Liver (tissue), 9 donors: Measurements from ENCODE around the gene PRIM2. TPM values are rescaled to one million over a fixed set of nuclear protein-coding genes. Genes with fewer than 3 reads are reported as not detected.

Source experiments
- DNase-seq: peaks from one replicate; pipeline ENCODE4 v3.0.0-alpha.2; 2017; ENCODE audit warnings: low spot score
- H3K27ac ChIP-seq, 2 donors: one replicate each; pipeline ENCODE4 v1.7.0; 2013; ENCODE audit warnings: inconsistent platforms in 2 of 2, low read length in 2 of 2, control low read depth in 1 of 2, low read depth in 1 of 2, mild to moderate bottlenecking in 1 of 2
- H3K27me3 ChIP-seq, 4 donors: one replicate each; pipeline versions ENCODE4 v1.6.1 to v1.7.0; 2013; ENCODE audit warnings: low read length in 3 of 4, inconsistent platforms in 1 of 4, mild to moderate bottlenecking in 1 of 4, moderate library complexity in 1 of 4; ENCODE audit not compliant: control insufficient read depth in 4 of 4, insufficient read depth in 4 of 4
- H3K36me3 ChIP-seq, 4 donors: one replicate each; pipeline versions ENCODE4 v1.6.1 to v1.7.0; 2013; ENCODE audit warnings: low read length in 3 of 4, mild to moderate bottlenecking in 3 of 4, low read depth in 1 of 4, moderate library complexity in 1 of 4; ENCODE audit not compliant: control insufficient read depth in 4 of 4, insufficient read depth in 3 of 4
- H3K4me1 ChIP-seq, 4 donors: one replicate each; pipeline versions ENCODE4 v1.6.1 to v1.7.0; 2013; ENCODE audit warnings: low read length in 3 of 4, mild to moderate bottlenecking in 3 of 4, moderate library complexity in 1 of 4; ENCODE audit not compliant: control insufficient read depth in 4 of 4, insufficient read depth in 4 of 4
- H3K4me3 ChIP-seq, 3 donors: one replicate each; pipeline versions ENCODE4 v1.6.1 to v1.7.0; 2013; ENCODE audit warnings: low read length in 3 of 3, control low read depth in 1 of 3, low read depth in 1 of 3, mild to moderate bottlenecking in 1 of 3
- H3K9ac ChIP-seq, 2 donors: one replicate each; pipeline ENCODE4 v1.7.0; 2013; ENCODE audit warnings: low read length in 2 of 2, mild to moderate bottlenecking in 2 of 2, moderate library complexity in 2 of 2, control low read depth in 1 of 2, low read depth in 1 of 2
- H3K9me3 ChIP-seq, 4 donors: one replicate each; pipeline versions ENCODE4 v1.6.1 to v1.7.0; 2013; ENCODE audit warnings: low read length in 3 of 4; ENCODE audit not compliant: control insufficient read depth in 4 of 4
- ATF3 ChIP-seq: IDR thresholded peaks from 2 replicates; pipeline ENCODE4 v1.6.1; 2016; ENCODE audit warnings: antibody characterized with exemption
- EGR1 ChIP-seq, 2 donors: IDR thresholded peaks; 2 replicates each; pipeline ENCODE4 v1.6.1; 2016 to 2018; ENCODE audit warnings: antibody characterized with exemption in 2 of 2, low read depth in 2 of 2
- FOXA1 ChIP-seq: IDR thresholded peaks from 2 replicates; pipeline ENCODE4 v1.6.1; 2016; ENCODE audit warnings: antibody characterized with exemption
- GABPA ChIP-seq, 2 donors: IDR thresholded peaks in 1 of 2; conservative IDR thresholded peaks in 1 of 2; 2 replicates each; pipeline ENCODE4 v1.6.1; 2016; ENCODE audit warnings: antibody characterized with exemption in 2 of 2, mild to moderate bottlenecking in 1 of 2, moderate library complexity in 1 of 2
- HNF4A ChIP-seq, 2 donors: conservative IDR thresholded peaks; 2 replicates each; pipeline ENCODE4 v1.6.1; 2016; ENCODE audit warnings: antibody characterized with exemption in 2 of 2, mild to moderate bottlenecking in 2 of 2
- HNF4G ChIP-seq: IDR thresholded peaks from 2 replicates; pipeline ENCODE4 v1.6.1; 2016; ENCODE audit warnings: antibody characterized with exemption
- JUND ChIP-seq, 2 donors: IDR thresholded peaks; 2 replicates each; pipeline ENCODE4 v1.6.1; 2016; ENCODE audit warnings: antibody characterized with exemption in 2 of 2
- MAX ChIP-seq: IDR thresholded peaks from 2 replicates; pipeline ENCODE4 v1.6.1; 2016; ENCODE audit warnings: antibody characterized with exemption
- NR2F2 ChIP-seq: IDR thresholded peaks from 2 replicates; pipeline ENCODE4 v1.6.1; 2016; ENCODE audit warnings: antibody characterized with exemption
- RAD21 ChIP-seq, 2 donors: IDR thresholded peaks; 2 replicates each; pipeline ENCODE4 v1.6.1; 2016; ENCODE audit warnings: antibody characterized with exemption in 2 of 2, mild to moderate bottlenecking in 2 of 2
- RXRA ChIP-seq, 2 donors: IDR thresholded peaks; 2 replicates each; pipeline ENCODE4 v1.6.1; 2017 to 2018; ENCODE audit warnings: antibody characterized with exemption in 2 of 2, mild to moderate bottlenecking in 1 of 2
- SP1 ChIP-seq: IDR thresholded peaks from 2 replicates; pipeline ENCODE4 v1.6.1; 2018; ENCODE audit warnings: antibody characterized with exemption, mild to moderate bottlenecking
- TAF1 ChIP-seq: conservative IDR thresholded peaks from 2 replicates; pipeline ENCODE4 v1.6.1; 2016; ENCODE audit warnings: antibody characterized with exemption, mild to moderate bottlenecking
- YY1 ChIP-seq: IDR thresholded peaks from 2 replicates; pipeline ENCODE4 v1.6.1; 2016; ENCODE audit warnings: antibody characterized with exemption, mild to moderate bottlenecking
- ZBTB33 ChIP-seq: IDR thresholded peaks from 2 replicates; pipeline ENCODE4 v1.6.1; 2016; ENCODE audit warnings: antibody characterized with exemption
- WGBS: extraction: QIAGEN DNeasy Blood & Tissue Kit; methylation state at CpG from one replicate; pipeline ENCODE4 v1.1.7; 2013; 5-methylcytosine and 5-hydroxymethylcytosine counted together
- polyA plus RNA-seq, 2 donors: library from polyadenylated mRNA; stranded (reverse) in 1 of 2; unstranded in 1 of 2; fragments of 200-250 nt in 1 of 2; fragments of >200 nt in 1 of 2; fragmentation: Nextera tagmentation in 1 of 2; extraction: Ambion mirVana in 1 of 2; gene quantifications; one replicate each; pipeline versions ENCODE4 v1.2.1 to v1.2.3, GENCODE V29; 2013 to 2015
- total RNA-seq, 2 donors: library from RNA; depleted of rRNA; stranded (reverse); fragments of >200 nt; gene quantifications; one replicate each; pipeline ENCODE4 v1.2.3, GENCODE V29; 2014
- TF ChIP-seq, protein P1 (sequence below): IDR thresholded peaks from 2 replicates; pipeline ENCODE4 v1.6.1; 2016; ENCODE audit warnings: antibody characterized with exemption, mild to moderate bottlenecking
- TF ChIP-seq, protein P2 (sequence below): fragments of 150-350 bp; IDR thresholded peaks from 2 replicates; pipeline ENCODE4 v1.5.1; 2017; ENCODE audit warnings: improper control_type of control experiment, low read depth, low read length; ENCODE audit not compliant: missing input control
- donor health status: healthy.
- donor health status: healthy.
- donor health status: healthy.
- donor health status: healthy.
- donor health status: healthy.

The PRIM2 gene
- total and polyA plus RNA-seq, 4 donors = 1.6 to 13.0 (median 3.5) TPM

- no peak for DNase-seq
- H3K4me1 ChIP-seq = no peaks in the 10 kb centered on the region
- peaks cover 0 to 12% (median 6%) of the 10 kb centered on the region in 4 donors for H3K36me3 ChIP-seq
- no peak overlapping the region for H3K27ac ChIP-seq
- H3K27me3 ChIP-seq = no peaks in the 10 kb centered on the region
- H3K4me3 ChIP-seq = no peak overlapping the region
- 88% methylated on average over 2 of the region's 2 CpGs for WGBS
- TF ChIP-seq, protein P1, sequence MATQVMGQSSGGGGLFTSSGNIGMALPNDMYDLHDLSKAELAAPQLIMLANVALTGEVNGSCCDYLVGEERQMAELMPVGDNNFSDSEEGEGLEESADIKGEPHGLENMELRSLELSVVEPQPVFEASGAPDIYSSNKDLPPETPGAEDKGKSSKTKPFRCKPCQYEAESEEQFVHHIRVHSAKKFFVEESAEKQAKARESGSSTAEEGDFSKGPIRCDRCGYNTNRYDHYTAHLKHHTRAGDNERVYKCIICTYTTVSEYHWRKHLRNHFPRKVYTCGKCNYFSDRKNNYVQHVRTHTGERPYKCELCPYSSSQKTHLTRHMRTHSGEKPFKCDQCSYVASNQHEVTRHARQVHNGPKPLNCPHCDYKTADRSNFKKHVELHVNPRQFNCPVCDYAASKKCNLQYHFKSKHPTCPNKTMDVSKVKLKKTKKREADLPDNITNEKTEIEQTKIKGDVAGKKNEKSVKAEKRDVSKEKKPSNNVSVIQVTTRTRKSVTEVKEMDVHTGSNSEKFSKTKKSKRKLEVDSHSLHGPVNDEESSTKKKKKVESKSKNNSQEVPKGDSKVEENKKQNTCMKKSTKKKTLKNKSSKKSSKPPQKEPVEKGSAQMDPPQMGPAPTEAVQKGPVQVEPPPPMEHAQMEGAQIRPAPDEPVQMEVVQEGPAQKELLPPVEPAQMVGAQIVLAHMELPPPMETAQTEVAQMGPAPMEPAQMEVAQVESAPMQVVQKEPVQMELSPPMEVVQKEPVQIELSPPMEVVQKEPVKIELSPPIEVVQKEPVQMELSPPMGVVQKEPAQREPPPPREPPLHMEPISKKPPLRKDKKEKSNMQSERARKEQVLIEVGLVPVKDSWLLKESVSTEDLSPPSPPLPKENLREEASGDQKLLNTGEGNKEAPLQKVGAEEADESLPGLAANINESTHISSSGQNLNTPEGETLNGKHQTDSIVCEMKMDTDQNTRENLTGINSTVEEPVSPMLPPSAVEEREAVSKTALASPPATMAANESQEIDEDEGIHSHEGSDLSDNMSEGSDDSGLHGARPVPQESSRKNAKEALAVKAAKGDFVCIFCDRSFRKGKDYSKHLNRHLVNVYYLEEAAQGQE = no peak
- TF ChIP-seq RAD21 (IDR thresholded peaks at IDR 0.05) (no peak), ZBTB33 (no peak), EGR1 (IDR thresholded peaks at IDR 0.05; ENCODE audit: low read depth in 2 of 2) (no peak), GABPA (IDR thresholded peaks at IDR 0.05 in 1 of 2, conservative IDR thresholded peaks at IDR 0.05 in 1 of 2) (no peak), SP1 (no peak), TAF1 (no peak), JUND (IDR thresholded peaks at IDR 0.05) (no peak), RXRA (IDR thresholded peaks at IDR 0.05) (no peak), NR2F2 (no peak), HNF4G (no peak), MAX (no peak), ATF3 (no peak), FOXA1 (no peak), YY1 (no peak)
- TF ChIP-seq, protein P2, sequence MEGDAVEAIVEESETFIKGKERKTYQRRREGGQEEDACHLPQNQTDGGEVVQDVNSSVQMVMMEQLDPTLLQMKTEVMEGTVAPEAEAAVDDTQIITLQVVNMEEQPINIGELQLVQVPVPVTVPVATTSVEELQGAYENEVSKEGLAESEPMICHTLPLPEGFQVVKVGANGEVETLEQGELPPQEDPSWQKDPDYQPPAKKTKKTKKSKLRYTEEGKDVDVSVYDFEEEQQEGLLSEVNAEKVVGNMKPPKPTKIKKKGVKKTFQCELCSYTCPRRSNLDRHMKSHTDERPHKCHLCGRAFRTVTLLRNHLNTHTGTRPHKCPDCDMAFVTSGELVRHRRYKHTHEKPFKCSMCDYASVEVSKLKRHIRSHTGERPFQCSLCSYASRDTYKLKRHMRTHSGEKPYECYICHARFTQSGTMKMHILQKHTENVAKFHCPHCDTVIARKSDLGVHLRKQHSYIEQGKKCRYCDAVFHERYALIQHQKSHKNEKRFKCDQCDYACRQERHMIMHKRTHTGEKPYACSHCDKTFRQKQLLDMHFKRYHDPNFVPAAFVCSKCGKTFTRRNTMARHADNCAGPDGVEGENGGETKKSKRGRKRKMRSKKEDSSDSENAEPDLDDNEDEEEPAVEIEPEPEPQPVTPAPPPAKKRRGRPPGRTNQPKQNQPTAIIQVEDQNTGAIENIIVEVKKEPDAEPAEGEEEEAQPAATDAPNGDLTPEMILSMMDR = no peak
- no peak overlapping the region for H3K9ac ChIP-seq
- no peaks in the 10 kb centered on the region for H3K9me3 ChIP-seq
Measured at GRCh38 chr6:57327311-57327710, 9.9 kb downstream of the PRIM2 start.

DNA sequence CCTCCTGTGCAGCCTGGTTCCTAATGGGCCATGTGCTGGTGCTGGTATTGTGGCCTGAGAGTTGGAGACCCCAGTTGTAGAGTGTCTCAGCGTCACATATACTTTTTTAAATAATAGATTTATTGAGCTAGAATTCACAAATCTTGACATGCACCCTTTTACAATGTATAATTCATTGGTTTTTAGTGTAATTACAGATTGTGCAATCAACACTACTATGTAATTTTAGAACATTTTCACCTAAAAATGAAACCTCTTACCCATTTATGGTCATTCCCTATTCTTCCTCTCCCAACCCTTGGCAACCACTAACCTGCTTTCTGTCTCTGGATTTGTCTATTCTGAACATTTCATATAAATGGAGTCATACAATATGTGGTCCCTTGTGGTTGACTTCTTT lies 10.6 kb downstream of the PRIM2 start:
- no peak overlapping the region for H3K9ac ChIP-seq
- H3K27me3 ChIP-seq = no peaks in the 10 kb centered on the region
- DNase-seq = no peak
- 93% methylated on average over 1 of the region's 1 CpG for WGBS
- no peak overlapping the region for H3K27ac ChIP-seq
- H3K36me3 ChIP-seq = peaks cover 0 to 12% (median 4%) of the 10 kb centered on the region in 4 donors
- TF ChIP-seq, protein P1 = no peak
- TF ChIP-seq HNF4A (conservative IDR thresholded peaks at IDR 0.05) = no peak
- no peaks in the 10 kb centered on the region for H3K4me1 ChIP-seq
- H3K4me3 ChIP-seq = no peak overlapping the region
- H3K9me3 ChIP-seq = no peaks in the 10 kb centered on the region
